ENCODE measurements around the gene CACNA2D2.

DNA sequence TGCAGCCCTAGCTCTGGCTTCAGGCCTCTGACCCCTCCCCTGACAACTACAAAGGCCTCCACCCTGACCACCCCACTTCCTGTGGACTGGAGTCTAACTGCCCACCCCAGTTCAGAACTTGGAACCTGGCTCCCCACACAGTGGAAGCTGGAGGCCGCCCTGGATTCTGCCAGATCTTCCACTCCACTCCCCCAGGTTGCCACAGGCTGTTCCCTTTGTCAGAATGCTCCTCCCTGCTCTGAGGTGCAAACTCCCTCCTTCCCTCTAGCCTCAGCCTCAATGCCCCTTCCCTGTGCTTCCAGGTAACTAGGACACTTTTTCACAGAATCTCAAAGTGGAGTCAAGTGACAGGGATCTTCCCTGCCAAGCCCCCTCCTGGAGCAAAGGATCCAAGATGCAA, 81.3 kb downstream of the CACNA2D2 start:
- TF ChIP-seq, protein P1, sequence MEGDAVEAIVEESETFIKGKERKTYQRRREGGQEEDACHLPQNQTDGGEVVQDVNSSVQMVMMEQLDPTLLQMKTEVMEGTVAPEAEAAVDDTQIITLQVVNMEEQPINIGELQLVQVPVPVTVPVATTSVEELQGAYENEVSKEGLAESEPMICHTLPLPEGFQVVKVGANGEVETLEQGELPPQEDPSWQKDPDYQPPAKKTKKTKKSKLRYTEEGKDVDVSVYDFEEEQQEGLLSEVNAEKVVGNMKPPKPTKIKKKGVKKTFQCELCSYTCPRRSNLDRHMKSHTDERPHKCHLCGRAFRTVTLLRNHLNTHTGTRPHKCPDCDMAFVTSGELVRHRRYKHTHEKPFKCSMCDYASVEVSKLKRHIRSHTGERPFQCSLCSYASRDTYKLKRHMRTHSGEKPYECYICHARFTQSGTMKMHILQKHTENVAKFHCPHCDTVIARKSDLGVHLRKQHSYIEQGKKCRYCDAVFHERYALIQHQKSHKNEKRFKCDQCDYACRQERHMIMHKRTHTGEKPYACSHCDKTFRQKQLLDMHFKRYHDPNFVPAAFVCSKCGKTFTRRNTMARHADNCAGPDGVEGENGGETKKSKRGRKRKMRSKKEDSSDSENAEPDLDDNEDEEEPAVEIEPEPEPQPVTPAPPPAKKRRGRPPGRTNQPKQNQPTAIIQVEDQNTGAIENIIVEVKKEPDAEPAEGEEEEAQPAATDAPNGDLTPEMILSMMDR (IDR thresholded peaks at IDR 0.05): no peak
- TF ChIP-seq POLR2A (IDR thresholded peaks at IDR 0.05): no peak

Data from lower leg skin (tissue), 3 donors.